Measurements from ENCODE around the gene DDX1.

- TF ChIP-seq EZH2 (IDR thresholded peaks at IDR 0.05; ENCODE audit: low read length, missing control alignments): no peak
- TF ChIP-seq CTCF (conservative IDR thresholded peaks at IDR 0.05 in 1 of 2, IDR thresholded peaks at IDR 0.05 in 1 of 2; ENCODE audit: low read depth in 1 of 2, low read length in 2 of 2): no peak
Measured at GRCh38 chr2:15628899-15629855, 37.5 kb downstream of the DDX1 start.
